ENCODE results near the gene CLDN8. TPM values are rescaled to one million over a fixed set of nuclear protein-coding genes. Genes with fewer than 3 reads are reported as not detected.

CLDN8 gene
- total RNA-seq, 1 experiment from 2014 or later = not detected

- Histone ChIP-seq H3K9me3 (no peaks in the 10 kb centered on the region), H3K4me3 (ENCODE audit: low read depth, low read length) (no peak within 1 kb of the TSS), H3K36me3 (ENCODE audit: control insufficient read depth, insufficient read depth, low read length) (no peaks in the 10 kb centered on the region), H3K4me1 (0 out of 2 replicates have a peak, but pooled peaks cover 4% of the 10 kb centered on the region), H3K27me3 (replicated peaks; ENCODE audit: control insufficient read depth, insufficient read depth, low read length) (no peaks in the 10 kb centered on the region)
- Mint-ChIP-seq H3K4me1 (ENCODE audit: low read depth, unreplicated experiment) (no peaks in the 10 kb centered on the region), H3K36me3 (ENCODE audit: insufficient read depth, unreplicated experiment) (no peaks in the 10 kb centered on the region), H3K27me3 (ENCODE audit: insufficient read depth, unreplicated experiment) (no peaks in the 10 kb centered on the region), H3K27ac (ENCODE audit: unreplicated experiment) (no peak within 1 kb of the TSS), H3K4me3 (ENCODE audit: unreplicated experiment) (no peak within 1 kb of the TSS), H3K9me3 (ENCODE audit: unreplicated experiment) (peaks cover 12% of the 10 kb centered on the region)
- ChIA-PET POLR2A (no interaction called here), CTCF (no interaction called here)
- intact Hi-C loops (cut with micrococcal nuclease; ENCODE audit: unreplicated experiment) = no loop called here
- no peak for DNase-seq
- TF ChIP-seq CTCF (IDR thresholded peaks at IDR 0.05; ENCODE audit: insufficient read depth in 1 of 2, low read depth in 1 of 2, low read length in 1 of 2, severe bottlenecking in 1 of 2, unreplicated experiment in 1 of 2) = no peak
- no TSS peak for BruUV-seq (replicated peaks)
These were observed 49.2 kb downstream of the CLDN8 start, which contains the start of gene CLDN17 for GRCh38 chr21:30166705-30167104. TSS of gene CLDN17 (minus strand) at chr21:30166805. CDS start at chr21:30166617, 188 bp downstream.

GRCh38 chr21:30166171-30166570 is 49.7 kb downstream of the CLDN8 start:
- Histone ChIP-seq H3K27me3 (replicated peaks; ENCODE audit: control insufficient read depth, insufficient read depth, low read length) (no peaks in the 10 kb centered on the region), H3K4me3 (ENCODE audit: low read depth, low read length) (no peak overlapping the region), H3K36me3 (ENCODE audit: control insufficient read depth, insufficient read depth, low read length) (no peaks in the 10 kb centered on the region), H3K9me3 (no peaks in the 10 kb centered on the region), H3K4me1 (0 out of 2 replicates have a peak, but pooled peaks cover 4% of the 10 kb centered on the region)
- Mint-ChIP-seq H3K27me3 (ENCODE audit: insufficient read depth, unreplicated experiment) (no peaks in the 10 kb centered on the region), H3K27ac (ENCODE audit: unreplicated experiment) (no peak overlapping the region), H3K36me3 (ENCODE audit: insufficient read depth, unreplicated experiment) (no peaks in the 10 kb centered on the region), H3K4me1 (ENCODE audit: low read depth, unreplicated experiment) (no peaks in the 10 kb centered on the region), H3K4me3 (ENCODE audit: unreplicated experiment) (no peak overlapping the region), H3K9me3 (ENCODE audit: unreplicated experiment) (peaks cover 12% of the 10 kb centered on the region)
- TF ChIP-seq CTCF (IDR thresholded peaks at IDR 0.05; ENCODE audit: insufficient read depth in 1 of 2, low read depth in 1 of 2, low read length in 1 of 2, severe bottlenecking in 1 of 2, unreplicated experiment in 1 of 2) = no peak
- POLR2A ChIA-PET = no interaction called here
- CTCF ChIA-PET = no interaction called here
- intact Hi-C loops (cut with micrococcal nuclease; ENCODE audit: unreplicated experiment) = no loop called here
- no peak for DNase-seq
- no TSS peak for BruUV-seq (replicated peaks)

- no TSS peak for BruUV-seq (replicated peaks)
These were observed 51.1 kb downstream of the CLDN8 start for GRCh38 chr21:30164796-30165195.

More at GRCh38 chr21:30164796-30165195, 51.1 kb downstream of the CLDN8 start:
- DNase-seq = no peak
- 0 out of 2 replicates have a peak, but pooled peaks cover 4% of the 10 kb centered on the region for H3K4me1 ChIP-seq
- no peaks in the 10 kb centered on the region for H3K27me3 ChIP-seq (replicated peaks; ENCODE audit: control insufficient read depth, insufficient read depth, low read length)
- Mint-ChIP-seq H3K4me1 (ENCODE audit: low read depth, unreplicated experiment) (no peaks in the 10 kb centered on the region), H3K9me3 (ENCODE audit: unreplicated experiment) (peaks cover 12% of the 10 kb centered on the region), H3K4me3 (ENCODE audit: unreplicated experiment) (no peak overlapping the region), H3K27ac (ENCODE audit: unreplicated experiment) (no peak overlapping the region), H3K36me3 (ENCODE audit: insufficient read depth, unreplicated experiment) (no peaks in the 10 kb centered on the region), H3K27me3 (ENCODE audit: insufficient read depth, unreplicated experiment) (no peaks in the 10 kb centered on the region)
- no peak overlapping the region for H3K4me3 ChIP-seq (ENCODE audit: low read depth, low read length)
- no peak for TF ChIP-seq CTCF (IDR thresholded peaks at IDR 0.05; ENCODE audit: insufficient read depth in 1 of 2, low read depth in 1 of 2, low read length in 1 of 2, severe bottlenecking in 1 of 2, unreplicated experiment in 1 of 2)
- no peaks in the 10 kb centered on the region for H3K36me3 ChIP-seq (ENCODE audit: control insufficient read depth, insufficient read depth, low read length)
- CTCF ChIA-PET = no interaction called here
- H3K9me3 ChIP-seq = no peaks in the 10 kb centered on the region
- POLR2A ChIA-PET = no interaction called here
- intact Hi-C loops (cut with micrococcal nuclease; ENCODE audit: unreplicated experiment) = no loop called here

Other genes with a start within 250 kb of the CLDN8 start
- gene CLDN17, start 49.3 kb downstream of the CLDN8 start, total RNA-seq (2022) = not detected in 2 replicates
- not detected in 2 replicates for gene KRTAP24-1, start 66.9 kb upstream of the CLDN8 start, total RNA-seq (2022)
- not detected in 2 replicates for gene KRTAP25-1, start 73.4 kb upstream of the CLDN8 start, total RNA-seq (2022)
- gene KRTAP26-1, start 104.2 kb upstream of the CLDN8 start, total RNA-seq (2022) = not detected in 2 replicates
- not detected in 2 replicates for gene KRTAP27-1, start 121.6 kb upstream of the CLDN8 start, total RNA-seq (2022)
- gene KRTAP23-1, start 132.5 kb upstream of the CLDN8 start, total RNA-seq (2022) = not detected in 2 replicates
- not detected in 2 replicates for gene KRTAP13-2, start 156.2 kb upstream of the CLDN8 start, total RNA-seq (2022)
- gene KRTAP13-1, start 179.9 kb upstream of the CLDN8 start, total RNA-seq (2022) = not detected in 2 replicates
- not detected in 2 replicates for gene KRTAP13-3, start 209.8 kb upstream of the CLDN8 start, total RNA-seq (2022)
- gene KRTAP13-4, start 214.1 kb upstream of the CLDN8 start, total RNA-seq (2022) = not detected in 2 replicates
- gene KRTAP15-1, start 224.2 kb upstream of the CLDN8 start, total RNA-seq (2022) = not detected in 2 replicates